Caco-2 (cell line): ENCODE data around the gene ACSL1. TPM values are rescaled to one million over a fixed set of nuclear protein-coding genes. Genes with fewer than 3 reads are reported as not detected.
"Not testable (repeated sequence)": the region's sequence is repeated elsewhere in the genome, so short reads cannot be mapped to it uniquely, and the experiment has no call there.

ENCODE experiments used
- BruUV-seq: library from RNA; stranded (reverse); fragments of 400-500 nt; replicated peaks from 2 replicates; lab custom pipeline; 2021; lab: Mats Ljungman, UMichigan
- CTCF ChIA-PET: fragments of 300-600 bp; sonication (Branson Sonifier 250); formaldehyde crosslinking; loops from one replicate; lab custom pipeline; 2022; ENCODE audit warnings: antibody characterized with exemption; lab: Charles Lee
- POLR2A ChIA-PET: fragments of 300-600 bp; sonication (Branson Sonifier 250); formaldehyde crosslinking; loops from one replicate; lab custom pipeline; 2022; ENCODE audit warnings: antibody characterized with exemption; lab: Charles Lee
- DNase-seq, 2 experiments: peaks; one replicate each; pipeline versions ENCODE4 v3.0.0 to v3.0.0-alpha.2; 2020 to 2022
- H3K27me3 ChIP-seq: replicated peaks from 2 replicates; pipeline ENCODE4 v1.6.0; 2011; ENCODE audit warnings: low read length; ENCODE audit not compliant: control insufficient read depth, insufficient read depth
- H3K36me3 ChIP-seq: 2 replicates; pipeline ENCODE4 v1.5.1; 2011; ENCODE audit warnings: low read length; ENCODE audit not compliant: control insufficient read depth, insufficient read depth
- H3K4me1 ChIP-seq: fragments of 250-450 bp; sonication (Bioruptor Pico); 2 replicates; pipeline ENCODE4 v1.5.1; 2020; ENCODE audit warnings: mild to moderate bottlenecking
- H3K4me3 ChIP-seq: 2 replicates; pipeline ENCODE4 v1.5.1; 2011; ENCODE audit warnings: low read depth, mild to moderate bottlenecking, control low read depth, low read length
- H3K9me3 ChIP-seq: fragments of 250-450 bp; sonication (Bioruptor Pico); 2 replicates; pipeline ENCODE4 v1.5.1; 2020; ENCODE audit warnings: mild to moderate bottlenecking, moderate library complexity
- H3K27ac Mint-ChIP-seq: one replicate; pipeline ENCODE4 v1.8.0; 2022; ENCODE audit warnings: mixed read lengths; ENCODE audit not compliant: unreplicated experiment
- H3K27me3 Mint-ChIP-seq: one replicate; pipeline ENCODE4 v1.8.0; 2022; ENCODE audit warnings: mixed read lengths; ENCODE audit not compliant: insufficient read depth, unreplicated experiment
- H3K36me3 Mint-ChIP-seq: one replicate; pipeline ENCODE4 v1.8.0; 2022; ENCODE audit warnings: mild to moderate bottlenecking, mixed read lengths; ENCODE audit not compliant: insufficient read depth, unreplicated experiment
- H3K4me1 Mint-ChIP-seq: one replicate; pipeline ENCODE4 v1.8.0; 2022; ENCODE audit warnings: low read depth, mixed read lengths; ENCODE audit not compliant: unreplicated experiment
- H3K4me3 Mint-ChIP-seq: one replicate; pipeline ENCODE4 v1.8.0; 2022; ENCODE audit warnings: mild to moderate bottlenecking, moderate library complexity, mixed read lengths; ENCODE audit not compliant: unreplicated experiment
- H3K9me3 Mint-ChIP-seq: one replicate; pipeline ENCODE4 v1.8.0; 2022; ENCODE audit warnings: mixed read lengths; ENCODE audit not compliant: unreplicated experiment
- CTCF ChIP-seq, 2 experiments: fragments of 200-600 bp in 1 of 2; IDR thresholded peaks; 1 replicate in 1 of 2; 2 replicates in 1 of 2; pipeline versions ENCODE4 v1.5.1 to v1.8.0; 2011 to 2022; ENCODE audit warnings: antibody characterized with exemption in 1 of 2, control low read depth in 1 of 2, inconsistent platforms in 1 of 2, low read depth in 1 of 2, low read length in 1 of 2, mild to moderate bottlenecking in 1 of 2, moderate library complexity in 1 of 2; ENCODE audit not compliant: insufficient read depth in 1 of 2, severe bottlenecking in 1 of 2, unreplicated experiment in 1 of 2
- intact Hi-C: fragments of 100-400 bp; cut with micrococcal nuclease; formaldehyde crosslinking; loops from one replicate; pipeline ENCODE4 v1.10.0; 2022; ENCODE audit not compliant: unreplicated experiment
- total RNA-seq: library from RNA; stranded (reverse); gene quantifications from 2 replicates; pipeline ENCODE4 v1.2.3, GENCODE V29; 2022

Gene ACSL1
- total RNA-seq, 1 experiment from 2014 or later = 100 TPM

GRCh38 chr4:184845367-184846021 lies 19.7 kb upstream of the ACSL1 start:
- no peaks in the 10 kb centered on the region for H3K27me3 ChIP-seq
- intact Hi-C loops = no loop called here
- TF ChIP-seq CTCF (IDR thresholded peaks at IDR 0.05; ENCODE audit: insufficient read depth in 1 of 2, low read depth in 1 of 2, low read length in 1 of 2, severe bottlenecking in 1 of 2, unreplicated experiment in 1 of 2) = no peak
- H3K9me3 ChIP-seq = no peaks in the 10 kb centered on the region
- no peaks in the 10 kb centered on the region for H3K36me3 ChIP-seq
- CTCF ChIA-PET = interaction anchor here (0.6 to 0.7 kb wide), 2 partner anchors 89 to 249 kb away, joined by 3 read pairs; no protein-coding TSS in a partner anchor
- POLR2A ChIA-PET = no interaction called here
- H3K27ac Mint-ChIP-seq = no peak overlapping the region
- H3K27me3 Mint-ChIP-seq = no peaks in the 10 kb centered on the region
- H3K4me3 ChIP-seq = no peak overlapping the region
- no peaks in the 10 kb centered on the region for H3K36me3 Mint-ChIP-seq
- BruUV-seq = no TSS peak
- H3K9me3 Mint-ChIP-seq = peaks cover 11% of the 10 kb centered on the region
- H3K4me1 Mint-ChIP-seq = peaks cover 10% of the 10 kb centered on the region
- DNase-seq = no peak
- no peak overlapping the region for H3K4me3 Mint-ChIP-seq
- peaks cover 17% of the 10 kb centered on the region for H3K4me1 ChIP-seq

GRCh38 chr4:184844742-184845141 lies 19.0 kb upstream of the ACSL1 start:
- DNase-seq = no peak
- intact Hi-C loops = no loop called here
- no peaks in the 10 kb centered on the region for H3K36me3 ChIP-seq
- H3K27me3 ChIP-seq = no peaks in the 10 kb centered on the region
- no peak for TF ChIP-seq CTCF (IDR thresholded peaks at IDR 0.05; ENCODE audit: insufficient read depth in 1 of 2, low read depth in 1 of 2, low read length in 1 of 2, severe bottlenecking in 1 of 2, unreplicated experiment in 1 of 2)
- Mint-ChIP-seq H3K27me3 (no peaks in the 10 kb centered on the region), H3K4me3 (peak overlapping the region; percentile 10), H3K36me3 (no peaks in the 10 kb centered on the region), H3K27ac (peak overlapping the region; percentile 33), H3K9me3 (peaks cover 11% of the 10 kb centered on the region), H3K4me1 (peaks cover 13% of the 10 kb centered on the region)
- POLR2A ChIA-PET = no interaction called here
- CTCF ChIA-PET = interaction anchor here (0.7 kb wide), 1 partner anchor 15 kb away, joined by 7 read pairs; no protein-coding TSS in a partner anchor
- H3K4me1 ChIP-seq = peaks cover 18% of the 10 kb centered on the region
- H3K4me3 ChIP-seq = no peak overlapping the region
- BruUV-seq = no TSS peak
- no peaks in the 10 kb centered on the region for H3K9me3 ChIP-seq

- Mint-ChIP-seq H3K36me3 (peaks cover under 1% of the 10 kb centered on the region), H3K27ac (peak overlapping the region; percentile 33), H3K9me3 (peaks cover 11% of the 10 kb centered on the region), H3K4me3 (peak overlapping the region; percentile 13), H3K27me3 (no peaks in the 10 kb centered on the region), H3K4me1 (peaks cover 17% of the 10 kb centered on the region)
- peaks cover 25% of the 10 kb centered on the region for H3K4me1 ChIP-seq
- no TSS peak for BruUV-seq
- intact Hi-C loops = no loop called here
- peak; percentile 49 to 60 for DNase-seq
- no peaks in the 10 kb centered on the region for H3K36me3 ChIP-seq
- no peak overlapping the region for H3K4me3 ChIP-seq
- no peaks in the 10 kb centered on the region for H3K9me3 ChIP-seq
- no peak for TF ChIP-seq CTCF (IDR thresholded peaks at IDR 0.05; ENCODE audit: insufficient read depth in 1 of 2, low read depth in 1 of 2, low read length in 1 of 2, severe bottlenecking in 1 of 2, unreplicated experiment in 1 of 2)
- ChIA-PET CTCF (interaction anchor here (0.7 kb wide), 1 partner anchor 16 kb away, joined by 7 read pairs; no protein-coding TSS in a partner anchor), POLR2A (interaction anchor here (0.6 kb wide), 1 partner anchor 195 kb away, joined by 6 read pairs; the partner anchor contains the start of genes CASP3 and PRIMPOL)
- H3K27me3 ChIP-seq = no peaks in the 10 kb centered on the region
Measured at GRCh38 chr4:184843984-184844554, 18.3 kb upstream of the ACSL1 start.

- CTCF ChIA-PET, POLR2A ChIA-PET, BruUV-seq: not testable (repeated sequence)
Measured at GRCh38 chr4:184839075-184839399, 13.3 kb upstream of the ACSL1 start.

More at GRCh38 chr4:184839075-184839399, 13.3 kb upstream of the ACSL1 start:
- H3K36me3 Mint-ChIP-seq, H3K27me3 Mint-ChIP-seq, DNase-seq, H3K36me3 ChIP-seq, H3K27me3 ChIP-seq, H3K9me3 ChIP-seq, intact Hi-C loops, H3K4me3 ChIP-seq: not testable (repeated sequence)
- Mint-ChIP-seq H3K9me3 (peaks cover 11% of the 10 kb centered on the region), H3K27ac (peak overlapping the region; percentile 93), H3K4me1 (peaks cover 33% of the 10 kb centered on the region), H3K4me3 (peak overlapping the region; percentile 52)
- peaks cover 46% of the 10 kb centered on the region for H3K4me1 ChIP-seq
